ENCODE results near the gene RNF7. TPM values are rescaled to one million over a fixed set of nuclear protein-coding genes. Genes with fewer than 3 reads are reported as not detected.

RNF7 gene
- total RNA-seq, 1 donor from 2014 or later, result 109 TPM

DNA sequence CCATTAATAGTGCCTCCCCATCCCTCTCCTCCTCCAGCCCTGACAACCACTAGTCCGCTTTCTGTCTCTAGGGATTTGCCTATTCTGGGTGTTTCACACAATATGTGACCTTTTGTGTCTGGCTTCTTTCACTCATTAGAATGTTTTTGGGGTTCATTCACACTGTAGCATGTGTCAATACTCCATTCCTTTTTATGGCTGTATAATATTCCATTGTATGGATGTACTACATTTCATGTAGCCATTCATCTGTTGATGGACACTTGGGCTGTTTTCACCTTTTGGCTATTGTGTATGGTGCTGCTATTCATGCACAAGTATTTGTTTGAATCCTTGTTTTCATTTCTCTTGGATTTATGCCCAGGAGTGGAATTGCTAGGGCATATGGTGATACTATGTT, 41.6 kb downstream of the RNF7 start:
- H3K27ac Mint-ChIP-seq, result no peak overlapping the region
- H3K4me3 Mint-ChIP-seq (ENCODE audit: low read depth), result no peak overlapping the region
- TF ChIP-seq CTCF (IDR thresholded peaks at IDR 0.05; ENCODE audit: unreplicated experiment), result no peak
- no peak for DNase-seq (ENCODE audit: low spot score, unreplicated experiment)
- H3K27me3 Mint-ChIP-seq, result no peaks in the 10 kb centered on the region
- no peaks in the 10 kb centered on the region for H3K9me3 Mint-ChIP-seq (ENCODE audit: low read depth)
- no peaks in the 10 kb centered on the region for H3K4me1 Mint-ChIP-seq (ENCODE audit: low read depth)
- H3K36me3 Mint-ChIP-seq (ENCODE audit: insufficient read depth), result no peaks in the 10 kb centered on the region

DNA sequence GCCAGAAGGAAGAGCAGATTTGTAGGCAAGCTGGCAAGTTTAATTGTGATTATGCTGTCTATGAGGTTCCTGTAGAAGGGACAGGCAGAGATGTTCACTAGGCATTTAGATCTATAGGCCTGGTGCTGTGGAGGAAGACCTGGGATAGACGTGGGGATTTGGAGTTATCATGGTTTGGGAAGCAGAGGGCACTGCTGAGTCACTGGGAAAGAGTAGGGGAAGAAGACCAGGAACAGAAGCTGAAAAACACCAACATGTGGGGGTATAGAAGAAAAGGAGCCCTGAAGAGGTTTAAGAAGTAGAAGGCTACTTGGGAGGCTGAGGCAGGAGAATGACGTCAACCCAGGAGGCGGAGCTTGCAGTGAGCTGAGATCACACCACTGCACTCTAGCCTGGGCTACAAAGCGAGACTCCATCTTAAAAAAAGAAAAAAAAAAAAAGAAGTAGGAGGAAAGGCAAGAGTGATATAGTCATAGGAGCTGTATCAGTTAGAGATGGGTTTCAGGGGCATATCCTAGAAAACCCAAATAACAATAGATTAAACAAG, 44.4 kb downstream of the RNF7 start:
- peak overlapping the region; percentile 18 for H3K27ac Mint-ChIP-seq
- no peak for DNase-seq (ENCODE audit: low spot score, unreplicated experiment)
- H3K36me3 Mint-ChIP-seq (ENCODE audit: insufficient read depth), result no peaks in the 10 kb centered on the region
- TF ChIP-seq CTCF (IDR thresholded peaks at IDR 0.05; ENCODE audit: unreplicated experiment), result no peak
- no peaks in the 10 kb centered on the region for H3K27me3 Mint-ChIP-seq
- no peaks in the 10 kb centered on the region for H3K4me1 Mint-ChIP-seq (ENCODE audit: low read depth)
- H3K4me3 Mint-ChIP-seq (ENCODE audit: low read depth), result no peak overlapping the region
- H3K9me3 Mint-ChIP-seq (ENCODE audit: low read depth), result no peaks in the 10 kb centered on the region

GRCh38 chr3:141783632-141784031, 45.5 kb downstream of the RNF7 start:
- no peak for TF ChIP-seq CTCF (IDR thresholded peaks at IDR 0.05; ENCODE audit: unreplicated experiment)
- no peak for DNase-seq (ENCODE audit: low spot score, unreplicated experiment)
- Mint-ChIP-seq H3K9me3 (ENCODE audit: low read depth) (no peaks in the 10 kb centered on the region), H3K27me3 (no peaks in the 10 kb centered on the region), H3K4me3 (ENCODE audit: low read depth) (no peak overlapping the region), H3K36me3 (ENCODE audit: insufficient read depth) (no peaks in the 10 kb centered on the region), H3K4me1 (ENCODE audit: low read depth) (no peaks in the 10 kb centered on the region), H3K27ac (no peak overlapping the region)

- no peak overlapping the region for H3K4me3 Mint-ChIP-seq (ENCODE audit: low read depth)
- no peaks in the 10 kb centered on the region for H3K36me3 Mint-ChIP-seq (ENCODE audit: insufficient read depth)
- peak overlapping the region; percentile 70 for H3K27ac Mint-ChIP-seq
- H3K4me1 Mint-ChIP-seq (ENCODE audit: low read depth), result no peaks in the 10 kb centered on the region
- no peaks in the 10 kb centered on the region for H3K27me3 Mint-ChIP-seq
- no peaks in the 10 kb centered on the region for H3K9me3 Mint-ChIP-seq (ENCODE audit: low read depth)
- no peak for DNase-seq (ENCODE audit: low spot score, unreplicated experiment)
- no peak for TF ChIP-seq CTCF (IDR thresholded peaks at IDR 0.05; ENCODE audit: unreplicated experiment)
Measured at GRCh38 chr3:141784096-141784495, 46.0 kb downstream of the RNF7 start.

DNA sequence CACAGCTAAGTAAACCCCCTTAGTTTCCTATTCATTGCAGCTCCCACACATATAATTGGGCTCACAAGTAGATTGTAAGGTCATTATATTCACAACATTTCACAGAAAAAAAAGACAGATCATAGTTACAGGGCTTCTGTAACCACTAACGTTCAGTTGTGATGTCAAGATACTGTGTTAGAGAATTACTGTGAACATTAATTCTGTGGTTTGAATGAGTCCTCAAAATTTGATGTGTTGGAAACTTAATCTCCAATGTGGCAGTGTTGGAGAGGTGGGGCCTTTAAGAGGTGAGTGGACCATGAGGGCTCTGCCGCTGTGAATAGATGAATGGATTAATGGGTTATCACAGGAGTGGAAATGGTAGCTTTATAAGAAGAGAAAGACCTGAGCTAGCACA, 46.4 kb downstream of the RNF7 start:
- no peaks in the 10 kb centered on the region for H3K27me3 Mint-ChIP-seq
- H3K9me3 Mint-ChIP-seq (ENCODE audit: low read depth), result no peaks in the 10 kb centered on the region
- no peaks in the 10 kb centered on the region for H3K36me3 Mint-ChIP-seq (ENCODE audit: insufficient read depth)
- no peak overlapping the region for H3K4me3 Mint-ChIP-seq (ENCODE audit: low read depth)
- no peak overlapping the region for H3K27ac Mint-ChIP-seq
- TF ChIP-seq CTCF (IDR thresholded peaks at IDR 0.05; ENCODE audit: unreplicated experiment), result no peak
- no peak for DNase-seq (ENCODE audit: low spot score, unreplicated experiment)
- H3K4me1 Mint-ChIP-seq (ENCODE audit: low read depth), result no peaks in the 10 kb centered on the region

All from progenitor cell of endocrine pancreas (in vitro differentiated cells).